ENCODE measurements around the gene INPP5D.

INPP5D gene

DNA sequence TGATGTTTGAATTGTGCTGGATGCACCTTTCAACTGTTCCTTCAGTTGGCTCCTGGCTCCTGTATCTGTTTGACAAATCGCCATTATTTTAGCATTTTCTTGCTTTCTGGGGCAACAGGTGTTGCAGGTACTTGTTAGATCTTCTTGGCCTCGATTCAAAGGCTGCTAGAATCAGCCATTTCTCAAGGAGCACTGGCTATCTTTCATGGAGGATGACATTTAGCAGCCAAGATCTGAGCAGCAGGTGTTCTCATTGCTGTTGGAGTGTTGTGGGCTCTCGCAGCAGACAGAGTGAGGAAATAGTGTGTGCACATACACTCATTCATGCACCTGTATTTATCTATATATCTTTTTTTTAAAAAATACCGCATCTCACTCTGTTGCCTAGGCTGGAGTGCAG, 52.2 kb downstream of the INPP5D start:
- TF ChIP-seq, protein P1, sequence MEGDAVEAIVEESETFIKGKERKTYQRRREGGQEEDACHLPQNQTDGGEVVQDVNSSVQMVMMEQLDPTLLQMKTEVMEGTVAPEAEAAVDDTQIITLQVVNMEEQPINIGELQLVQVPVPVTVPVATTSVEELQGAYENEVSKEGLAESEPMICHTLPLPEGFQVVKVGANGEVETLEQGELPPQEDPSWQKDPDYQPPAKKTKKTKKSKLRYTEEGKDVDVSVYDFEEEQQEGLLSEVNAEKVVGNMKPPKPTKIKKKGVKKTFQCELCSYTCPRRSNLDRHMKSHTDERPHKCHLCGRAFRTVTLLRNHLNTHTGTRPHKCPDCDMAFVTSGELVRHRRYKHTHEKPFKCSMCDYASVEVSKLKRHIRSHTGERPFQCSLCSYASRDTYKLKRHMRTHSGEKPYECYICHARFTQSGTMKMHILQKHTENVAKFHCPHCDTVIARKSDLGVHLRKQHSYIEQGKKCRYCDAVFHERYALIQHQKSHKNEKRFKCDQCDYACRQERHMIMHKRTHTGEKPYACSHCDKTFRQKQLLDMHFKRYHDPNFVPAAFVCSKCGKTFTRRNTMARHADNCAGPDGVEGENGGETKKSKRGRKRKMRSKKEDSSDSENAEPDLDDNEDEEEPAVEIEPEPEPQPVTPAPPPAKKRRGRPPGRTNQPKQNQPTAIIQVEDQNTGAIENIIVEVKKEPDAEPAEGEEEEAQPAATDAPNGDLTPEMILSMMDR (conservative IDR thresholded peaks at IDR 0.05; ENCODE audit: low read depth) = no peak
- no peak overlapping the region for H3K27ac ChIP-seq
- CTCF ChIA-PET = interaction anchor here (0.7 kb wide), 1 partner anchor 57 kb away, joined by 3 read pairs; no protein-coding TSS in a partner anchor
- POLR2A ChIA-PET (ENCODE audit: low non-redundant PET) = no interaction called here
- DNase-seq (ENCODE audit: low spot score) = no peak

DNA sequence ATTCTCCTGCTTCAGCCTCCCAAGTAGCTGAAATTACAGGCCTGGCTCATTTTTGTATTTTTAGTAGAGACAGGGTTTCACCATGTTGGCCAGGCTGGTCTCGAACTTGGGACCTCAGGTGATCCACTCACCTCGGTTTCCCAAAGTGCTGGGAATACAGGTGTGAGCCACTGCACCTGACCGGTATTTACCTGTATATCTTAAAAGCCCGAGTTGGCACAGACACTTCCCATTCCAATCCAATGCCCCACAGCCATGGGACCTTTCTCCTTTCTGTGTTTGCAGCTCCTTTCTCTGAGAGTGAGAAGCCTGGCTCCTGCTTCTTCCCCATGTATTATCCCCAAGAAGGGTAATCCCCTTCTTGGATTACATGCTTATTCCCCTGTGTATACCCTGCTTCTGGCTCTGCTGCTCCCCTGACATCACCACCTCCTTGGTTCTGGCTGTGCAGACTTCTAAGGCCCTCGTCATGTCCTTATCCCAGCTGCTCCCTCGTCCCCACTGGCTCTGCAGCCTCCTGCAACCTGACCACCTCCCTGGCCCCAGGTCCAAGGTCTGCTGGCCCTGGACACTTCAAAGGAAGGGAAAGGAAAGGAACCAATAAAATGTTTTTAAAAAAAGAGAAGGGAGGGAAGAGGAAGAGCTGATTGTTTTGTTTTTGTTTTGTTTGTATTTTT, 52.8 kb downstream of the INPP5D start:
- no peak for DNase-seq (ENCODE audit: low spot score)
- ChIA-PET CTCF (interaction anchor here (0.6 to 0.7 kb wide), 2 partner anchors 58 to 131 kb away, joined by 3 read pairs; no protein-coding TSS in a partner anchor), POLR2A (ENCODE audit: low non-redundant PET) (no interaction called here)
- TF ChIP-seq, protein P1 (conservative IDR thresholded peaks at IDR 0.05; ENCODE audit: low read depth) = no peak
- H3K27ac ChIP-seq = no peak overlapping the region

DNA sequence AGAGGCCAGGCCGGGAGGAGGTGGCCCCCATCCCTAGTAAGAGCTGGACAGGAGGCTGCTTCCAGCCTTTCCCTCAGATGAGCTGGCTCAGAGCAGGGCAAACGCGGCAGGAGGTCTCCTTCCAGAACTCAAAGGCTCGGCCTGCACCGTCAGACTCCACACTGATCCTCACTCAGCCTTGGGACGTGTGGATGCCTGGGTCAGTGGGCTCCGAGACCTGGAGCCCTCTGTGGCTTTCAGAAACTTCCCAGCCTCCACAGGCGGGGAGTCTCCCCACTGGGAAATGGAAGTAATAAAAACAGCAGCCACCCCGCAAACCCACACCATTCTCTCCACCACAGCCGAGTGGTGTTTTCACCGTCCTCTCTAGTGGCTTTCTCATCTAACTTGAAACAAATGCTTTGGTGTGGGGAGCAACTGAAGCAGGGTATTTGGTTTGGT, 54.3 kb downstream of the INPP5D start:
- no peak overlapping the region for H3K27ac ChIP-seq
- DNase-seq (ENCODE audit: low spot score) = no peak
- CTCF ChIA-PET = no interaction called here
- POLR2A ChIA-PET (ENCODE audit: low non-redundant PET) = no interaction called here
- TF ChIP-seq, protein P1 (conservative IDR thresholded peaks at IDR 0.05; ENCODE audit: low read depth) = no peak

DNA sequence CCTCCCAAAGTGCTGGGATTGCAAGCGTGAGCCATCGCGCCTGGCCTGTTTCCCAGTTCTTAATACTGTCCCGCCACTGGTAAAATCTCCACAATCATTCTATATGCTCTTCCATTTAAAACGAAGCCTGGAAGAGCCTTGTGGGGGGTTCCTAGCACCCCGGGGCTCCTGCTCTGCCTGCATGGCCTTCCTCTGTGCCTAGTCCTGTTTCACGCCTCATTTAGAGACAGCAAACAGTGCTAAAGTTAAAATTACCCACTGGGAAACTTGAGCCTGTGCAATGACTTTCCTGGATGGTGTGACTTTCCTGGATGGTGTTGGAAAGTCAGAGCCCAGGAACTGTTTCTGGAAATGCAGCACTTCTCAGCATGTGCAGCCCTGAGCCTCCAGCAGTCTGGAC, 55.0 kb downstream of the INPP5D start:
- CTCF ChIA-PET = interaction anchor here (0.7 kb wide), 1 partner anchor 616 kb away, joined by 4 read pairs; no protein-coding TSS in a partner anchor
- no peak overlapping the region for H3K27ac ChIP-seq
- POLR2A ChIA-PET (ENCODE audit: low non-redundant PET) = no interaction called here
- no peak for DNase-seq (ENCODE audit: low spot score)
- TF ChIP-seq, protein P1 (conservative IDR thresholded peaks at IDR 0.05; ENCODE audit: low read depth) = no peak

DNA sequence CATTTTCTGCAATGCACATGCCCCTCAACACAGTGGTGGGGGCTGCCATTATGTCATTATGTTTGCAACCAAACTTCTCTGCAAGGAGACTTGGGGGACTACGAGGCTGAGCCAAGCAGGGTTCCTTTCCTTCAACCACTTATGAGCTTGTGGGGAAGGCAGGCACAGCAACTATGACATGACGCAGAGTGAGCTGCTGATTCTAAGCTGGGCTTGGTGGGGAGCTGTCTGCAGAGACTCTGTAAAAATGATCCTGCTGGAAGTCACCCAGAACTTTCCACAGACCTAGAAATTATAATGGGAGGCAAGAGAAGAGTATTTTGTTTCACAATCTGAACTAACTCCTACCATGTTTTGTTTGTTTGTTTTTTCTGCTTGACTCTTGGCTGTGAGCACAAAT, 55.6 kb downstream of the INPP5D start:
- DNase-seq (ENCODE audit: low spot score) = no peak
- POLR2A ChIA-PET (ENCODE audit: low non-redundant PET) = no interaction called here
- CTCF ChIA-PET = interaction anchor here (0.7 kb wide), 1 partner anchor 617 kb away, joined by 4 read pairs; no protein-coding TSS in a partner anchor
- no peak overlapping the region for H3K27ac ChIP-seq
- TF ChIP-seq, protein P1 (conservative IDR thresholded peaks at IDR 0.05; ENCODE audit: low read depth) = no peak

DNA sequence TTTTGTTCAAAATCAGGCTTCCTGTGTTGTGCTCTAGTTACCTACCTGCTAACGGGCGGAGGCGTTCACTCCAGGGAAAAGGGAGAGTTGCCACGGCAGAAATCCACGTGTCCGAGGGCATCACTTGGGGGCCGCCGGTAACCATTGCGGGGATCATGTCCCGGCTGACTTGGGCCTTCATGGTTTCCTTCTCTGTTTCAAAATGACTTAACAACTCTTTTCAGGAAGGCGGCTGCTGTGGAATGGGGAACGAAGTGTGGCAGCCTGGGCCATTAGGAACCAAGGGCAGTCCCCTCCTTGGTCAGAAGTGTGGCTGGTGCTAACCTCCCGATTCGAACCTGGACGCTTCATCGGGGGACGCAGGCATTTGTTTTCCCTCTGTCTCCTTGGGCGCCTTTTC, 56.8 kb downstream of the INPP5D start:
- CTCF ChIA-PET = interaction anchor here (0.6 kb wide), 1 partner anchor 261 kb away, joined by 3 read pairs; no protein-coding TSS in a partner anchor
- TF ChIP-seq, protein P1 (conservative IDR thresholded peaks at IDR 0.05; ENCODE audit: low read depth) = no peak
- no peak overlapping the region for H3K27ac ChIP-seq
- DNase-seq (ENCODE audit: low spot score) = no peak
- POLR2A ChIA-PET (ENCODE audit: low non-redundant PET) = no interaction called here
